Erythroblast (primary cell): ENCODE measurements around the gene PCDH1.

Source experiments
- DNase-seq, 2 experiments: peaks; one replicate each; lab custom pipeline; 2025; lab: John Stamatoyannopoulos, UW
- GATA1 ChIP-seq: IDR thresholded peaks from 2 replicates; pipeline ENCODE4 v1.6.1; 2011; ENCODE audit warnings: low read depth, mild to moderate bottlenecking, control low read depth, low read length, moderate library complexity
- POLR2A ChIP-seq: IDR thresholded peaks from 2 replicates; pipeline ENCODE4 v1.6.1; 2011; ENCODE audit warnings: mild to moderate bottlenecking, low read length

The PCDH1 gene

DNA sequence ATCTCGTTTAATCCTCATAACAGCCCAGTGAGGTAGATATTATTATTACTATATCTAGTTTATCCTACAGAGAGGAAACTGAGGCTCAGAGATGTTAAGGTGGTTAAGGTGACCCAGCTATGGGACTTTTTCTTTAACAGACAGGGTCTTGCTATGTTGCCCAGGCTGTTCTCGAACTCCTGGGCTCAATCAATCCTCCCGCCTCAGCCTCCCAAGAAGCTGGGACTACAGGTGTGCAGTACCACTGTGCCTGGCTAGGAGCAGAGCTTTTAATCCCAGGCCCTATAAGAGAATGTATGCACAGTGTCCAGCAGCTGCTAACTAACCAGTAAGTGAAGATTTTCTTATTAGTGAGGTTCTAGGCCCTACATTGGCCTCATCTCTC lies 62.4 kb downstream of the PCDH1 start:
- TF ChIP-seq POLR2A (no peak), GATA1 (no peak)
- DNase-seq, result no peak

- TF ChIP-seq POLR2A (no peak), GATA1 (no peak)
- DNase-seq, result no peak
Observed at GRCh38 chr5:141815051-141815795, 63.0 kb downstream of the PCDH1 start.

GRCh38 chr5:141814064-141814964 lies 63.9 kb downstream of the PCDH1 start:
- peak; percentile 29 to 63 for DNase-seq
- TF ChIP-seq GATA1 (no peak), POLR2A (no peak)

DNA sequence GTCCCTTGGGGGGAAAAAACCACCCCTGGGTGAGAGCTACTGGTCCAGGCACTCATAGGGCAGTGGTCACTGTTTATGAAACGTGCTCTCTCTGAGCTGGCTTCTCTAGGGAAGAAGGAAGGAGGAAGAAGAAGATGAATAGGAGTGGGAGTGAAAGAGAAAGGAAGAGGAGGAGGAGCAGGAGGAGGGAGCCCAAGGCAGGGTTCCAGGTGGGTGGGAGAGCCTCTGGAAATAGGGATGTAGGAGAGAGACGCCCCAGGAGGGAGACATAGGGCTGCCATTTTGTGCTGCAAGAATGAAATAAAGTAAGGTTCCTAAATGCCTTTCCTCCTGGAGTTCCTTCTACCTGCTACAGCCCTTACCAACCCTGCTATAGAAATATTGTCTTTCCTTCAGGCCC lies 65.7 kb downstream of the PCDH1 start:
- TF ChIP-seq POLR2A, result no peak
- TF ChIP-seq GATA1, result no peak
- no peak for DNase-seq

- peak; percentile 25 to 36 for DNase-seq
- TF ChIP-seq POLR2A (no peak), GATA1 (no peak)
Observed at GRCh38 chr5:141811287-141812155, 66.7 kb downstream of the PCDH1 start.

DNA sequence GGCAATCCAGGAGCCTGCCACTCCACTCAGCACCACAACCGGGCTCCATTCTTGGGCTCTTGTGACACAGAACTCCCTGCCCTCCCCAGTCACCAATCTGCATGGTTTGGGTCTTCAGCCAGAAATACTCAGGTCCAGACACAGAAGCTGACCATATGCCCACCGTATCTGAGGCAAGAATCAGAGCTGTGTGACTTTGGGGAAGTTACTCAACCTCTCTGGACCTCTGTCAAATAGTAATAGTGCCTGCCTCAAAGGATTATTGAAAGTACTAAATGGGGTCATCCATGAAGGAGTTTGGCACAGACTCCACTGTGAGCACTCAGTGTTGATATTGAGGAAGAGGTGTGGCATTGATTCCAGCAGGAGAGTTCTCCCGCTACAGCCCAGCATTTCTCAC lies 67.5 kb downstream of the PCDH1 start:
- no peak for DNase-seq
- TF ChIP-seq GATA1, result no peak
- TF ChIP-seq POLR2A, result no peak

DNA sequence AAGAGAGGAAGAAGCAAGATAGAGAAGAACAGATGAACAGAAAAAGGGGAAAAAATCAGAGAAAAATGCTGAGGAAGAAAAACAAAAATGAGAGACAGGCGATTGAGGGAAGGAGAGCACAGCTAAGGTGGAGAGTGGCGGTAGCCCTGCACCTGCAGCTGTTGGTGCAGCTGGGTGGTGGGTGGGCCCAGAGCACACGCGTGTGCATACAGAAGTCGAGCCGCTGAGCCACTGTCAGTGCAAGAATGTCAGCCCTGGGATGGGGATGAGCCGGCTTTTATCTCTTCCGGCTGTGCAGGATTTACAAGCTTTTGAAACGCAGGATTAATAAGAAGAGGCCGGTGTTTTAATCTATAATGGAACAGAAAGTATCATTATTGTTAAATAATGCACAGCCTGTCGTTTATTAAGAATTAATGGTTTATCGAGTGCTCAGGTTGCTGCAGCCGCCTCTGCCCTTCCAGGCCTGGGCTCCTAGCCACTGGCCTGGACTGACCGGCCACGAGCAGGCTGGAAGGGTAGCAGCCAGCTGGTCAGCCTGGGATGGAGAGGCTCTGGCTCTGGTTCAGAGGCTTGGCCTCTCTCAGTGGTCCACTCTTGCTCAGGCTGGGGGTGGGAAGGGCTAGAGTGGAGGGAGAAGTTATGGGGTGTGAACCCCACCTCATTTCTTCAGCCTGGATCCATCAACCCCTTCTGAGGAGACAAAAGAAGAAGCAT lies 68.7 kb downstream of the PCDH1 start:
- no peak for DNase-seq
- TF ChIP-seq GATA1, result no peak
- TF ChIP-seq POLR2A, result no peak

DNA sequence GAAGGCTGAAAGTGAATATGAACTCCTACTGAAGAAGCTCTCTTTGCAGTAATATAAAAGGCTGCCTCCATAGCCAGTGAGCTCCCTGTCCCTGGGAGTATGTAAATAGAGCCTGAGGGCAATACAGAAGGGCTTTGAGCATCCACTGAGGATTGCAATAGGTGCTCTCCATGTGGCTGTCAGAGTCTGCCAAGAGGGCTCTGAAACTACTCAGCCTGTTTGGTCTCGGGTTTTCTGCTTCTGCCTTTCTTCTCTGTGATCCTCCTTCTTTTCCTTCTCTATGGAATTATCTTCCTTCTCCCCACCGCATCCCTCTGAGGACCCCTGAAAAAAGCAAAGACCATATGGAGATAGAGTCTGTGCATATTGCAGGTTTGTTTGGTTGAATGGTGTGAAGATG lies 69.4 kb downstream of the PCDH1 start:
- no peak for TF ChIP-seq POLR2A
- no peak for TF ChIP-seq GATA1
- DNase-seq, result no peak

GRCh38 chr5:141807732-141808131 lies 70.5 kb downstream of the PCDH1 start:
- DNase-seq, result no peak
- no peak for TF ChIP-seq POLR2A
- no peak for TF ChIP-seq GATA1

DNA sequence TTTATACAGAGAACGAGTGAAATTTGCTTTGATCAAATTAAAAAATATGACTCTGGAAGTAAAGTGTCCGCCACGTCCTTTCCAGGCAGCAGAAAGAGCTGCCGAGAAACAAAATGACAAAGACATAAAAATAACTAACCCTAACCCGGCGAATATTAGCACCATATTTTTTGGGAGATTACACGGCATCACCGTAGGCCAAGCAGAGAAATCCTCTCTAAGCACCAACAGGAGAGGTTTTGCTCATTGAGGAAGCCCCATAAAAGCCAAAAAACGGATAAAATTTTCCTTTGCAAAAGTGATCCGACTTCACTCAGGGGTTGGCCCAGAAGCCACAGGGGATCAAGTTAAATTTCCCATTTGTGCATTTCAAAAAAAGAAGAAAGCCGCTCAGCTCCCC lies 70.9 kb downstream of the PCDH1 start:
- TF ChIP-seq POLR2A (no peak), GATA1 (no peak)
- no peak for DNase-seq

DNA sequence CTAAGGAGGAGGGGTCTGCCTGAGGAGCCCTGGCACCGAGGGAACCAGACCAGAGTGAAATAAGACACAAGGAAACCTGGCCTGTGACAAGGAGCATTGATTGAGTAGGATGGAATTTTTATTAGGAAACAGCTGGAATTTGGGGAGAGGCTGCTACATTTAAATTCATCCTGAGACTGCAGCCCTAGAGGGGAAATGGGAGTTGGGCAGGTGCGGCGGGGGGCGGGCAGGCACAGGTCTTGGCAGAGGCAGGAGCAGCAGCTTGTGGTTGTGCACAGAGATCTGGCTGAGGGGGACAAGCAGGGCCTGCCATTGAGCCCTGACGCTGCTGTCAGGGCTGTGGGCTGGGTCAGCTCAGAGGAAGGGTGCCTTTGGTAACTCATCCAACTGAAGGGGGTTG lies 71.6 kb downstream of the PCDH1 start:
- TF ChIP-seq GATA1 (no peak), POLR2A (no peak)
- no peak for DNase-seq

GRCh38 chr5:141805874-141806595 lies 72.2 kb downstream of the PCDH1 start:
- TF ChIP-seq POLR2A (no peak), GATA1 (no peak)
- no peak for DNase-seq
